ENCODE results near the gene SYNJ2. TPM values are rescaled to one million over a fixed set of nuclear protein-coding genes. Genes with fewer than 3 reads are reported as not detected.

The SYNJ2 gene
- total and polyA plus RNA-seq, 4 donors: 3.4 to 8.8 (median 4.8) TPM

- H3K9ac ChIP-seq (ENCODE audit: insufficient read depth in 1 of 2, low read length in 2 of 2): no peak overlapping the region
- no peaks in the 10 kb centered on the region for H3K36me3 ChIP-seq (ENCODE audit: control insufficient read depth in 4 of 4, insufficient read depth in 4 of 4, low read length in 4 of 4)
- H3K9me3 ChIP-seq (ENCODE audit: control insufficient read depth in 4 of 4, insufficient read depth in 3 of 4, low read length in 3 of 4): no peaks in the 10 kb centered on the region
- TF ChIP-seq CTCF (IDR thresholded peaks at IDR 0.05; ENCODE audit: control extremely low read depth, extremely low read depth): no peak
- no peak overlapping the region for H3K4me3 ChIP-seq
- ATAC-seq (ENCODE audit: insufficient read depth, low FRiP score) (no peak), DNase-seq (no peak)
- peak overlapping the region in 1 of 2 donors; percentile 62 for H3K27ac ChIP-seq (ENCODE audit: low read depth in 1 of 2, low read length in 1 of 2)
- H3K4me1 ChIP-seq (ENCODE audit: control insufficient read depth in 5 of 5, insufficient read depth in 5 of 5, low read length in 5 of 5): peaks cover 4 to 22% (median 14%) of the 10 kb centered on the region in 5 donors
- WGBS, 2 donors: 58 to 78% methylated on average over 17 of the region's 17 CpGs
- H3K27me3 ChIP-seq (ENCODE audit: control insufficient read depth in 3 of 3, insufficient read depth in 3 of 3, low read length in 2 of 3): no peaks in the 10 kb centered on the region
Measured at GRCh38 chr6:158039571-158040050, 57.9 kb downstream of the SYNJ2 start.

GRCh38 chr6:158040051-158040803 lies 58.6 kb downstream of the SYNJ2 start:
- ATAC-seq (ENCODE audit: insufficient read depth, low FRiP score): peak; percentile 72
- TF ChIP-seq CTCF (IDR thresholded peaks at IDR 0.05; ENCODE audit: control extremely low read depth, extremely low read depth): no peak
- Histone ChIP-seq H3K27ac (ENCODE audit: low read depth in 1 of 2, low read length in 1 of 2) (peak overlapping the region; percentile 62 to 97), H3K9ac (ENCODE audit: insufficient read depth in 1 of 2, low read length in 2 of 2) (no peak overlapping the region), H3K36me3 (ENCODE audit: control insufficient read depth in 4 of 4, insufficient read depth in 4 of 4, low read length in 4 of 4) (no peaks in the 10 kb centered on the region), H3K4me1 (ENCODE audit: control insufficient read depth in 5 of 5, insufficient read depth in 5 of 5, low read length in 5 of 5) (peaks cover 4 to 22% (median 14%) of the 10 kb centered on the region in 5 donors), H3K9me3 (ENCODE audit: control insufficient read depth in 4 of 4, insufficient read depth in 3 of 4, low read length in 3 of 4) (no peaks in the 10 kb centered on the region), H3K4me3 (no peak overlapping the region), H3K27me3 (ENCODE audit: control insufficient read depth in 3 of 3, insufficient read depth in 3 of 3, low read length in 2 of 3) (no peaks in the 10 kb centered on the region)
- DNase-seq: peak; percentile 48 to 74 (median 63)
- 40 to 54% methylated on average over 6 of the region's 6 CpGs for WGBS, 2 donors

- Histone ChIP-seq H3K27me3 (ENCODE audit: control insufficient read depth in 3 of 3, insufficient read depth in 3 of 3, low read length in 2 of 3) (no peaks in the 10 kb centered on the region), H3K27ac (ENCODE audit: low read depth in 1 of 2, low read length in 1 of 2) (peak overlapping the region; percentile 48 to 97), H3K4me3 (no peak overlapping the region), H3K4me1 (ENCODE audit: control insufficient read depth in 5 of 5, insufficient read depth in 5 of 5, low read length in 5 of 5) (peaks cover 4 to 22% (median 14%) of the 10 kb centered on the region in 5 donors), H3K36me3 (ENCODE audit: control insufficient read depth in 4 of 4, insufficient read depth in 4 of 4, low read length in 4 of 4) (no peaks in the 10 kb centered on the region), H3K9me3 (ENCODE audit: control insufficient read depth in 4 of 4, insufficient read depth in 3 of 4, low read length in 3 of 4) (no peaks in the 10 kb centered on the region), H3K9ac (ENCODE audit: insufficient read depth in 1 of 2, low read length in 2 of 2) (no peak overlapping the region)
- TF ChIP-seq CTCF (IDR thresholded peaks at IDR 0.05; ENCODE audit: control extremely low read depth, extremely low read depth): no peak
- 73 to 78% methylated on average over 12 of the region's 12 CpGs for WGBS, 2 donors
- no peak for DNase-seq
- ATAC-seq (ENCODE audit: insufficient read depth, low FRiP score): no peak
Measured at GRCh38 chr6:158040804-158041347, 59.2 kb downstream of the SYNJ2 start.

Measured in lung (tissue), 12 donors.